Measurements from ENCODE around the gene CEACAM16.

GRCh38 chr19:44725251-44725650 is 26.3 kb downstream of the CEACAM16 start:
- TF ChIP-seq CTCF (IDR thresholded peaks at IDR 0.05): no peak
- TF ChIP-seq POLR2A (IDR thresholded peaks at IDR 0.05): no peak
